Thyroid gland (tissue), 4 donors: Measurements from ENCODE around the gene MYLK.

ENCODE experiments used
- CTCF ChIP-seq, 6 experiments: fragments of 200-600 bp in 3 of 6; fragments of 450-650 bp in 3 of 6; sonication (generic) in 3 of 6; IDR thresholded peaks; one replicate each; pipeline ENCODE4 v1.5.1; 2016 to 2019; ENCODE audit warnings: antibody characterized with exemption in 6 of 6, mild to moderate bottlenecking in 2 of 6, inconsistent platforms in 1 of 6, moderate library complexity in 1 of 6
- POLR2A ChIP-seq, 2 donors: fragments of 450-650 bp; IDR thresholded peaks; one replicate each; pipeline ENCODE4 v1.6.1; 2017; ENCODE audit warnings: antibody characterized with exemption in 2 of 2, mild to moderate bottlenecking in 2 of 2, moderate library complexity in 1 of 2

GRCh38 chr3:123774474-123774873 is 109.7 kb downstream of the MYLK start:
- TF ChIP-seq CTCF (IDR thresholded peaks at IDR 0.05) (no peak), POLR2A (IDR thresholded peaks at IDR 0.05) (no peak)
